GM19043 (cell line): ENCODE measurements around the gene ABCF2.

Experiments
- ATAC-seq: cut with Tn5 transposase; IDR thresholded peaks from one replicate; pipeline ENCODE4 v1.9.1; 2021; ENCODE audit warnings: low read depth; ENCODE audit not compliant: unreplicated experiment

The ABCF2 gene

GRCh38 chr7:151252961-151253711 is 26.1 kb upstream of the ABCF2 start:
- no peak for ATAC-seq

GRCh38 chr7:151252561-151252835 is 25.5 kb upstream of the ABCF2 start:
- ATAC-seq = no peak

- ATAC-seq = no peak
Measured at GRCh38 chr7:151251689-151252560, 24.9 kb upstream of the ABCF2 start.

GRCh38 chr7:151251328-151251688 is 24.3 kb upstream of the ABCF2 start:
- ATAC-seq = no peak

- no peak for ATAC-seq
Measured at GRCh38 chr7:151250181-151251132, 23.5 kb upstream of the ABCF2 start.

- ATAC-seq = no peak
Measured at GRCh38 chr7:151249732-151250072, 22.7 kb upstream of the ABCF2 start.

GRCh38 chr7:151249034-151249731 is 22.2 kb upstream of the ABCF2 start:
- ATAC-seq = no peak

- ATAC-seq = no peak
Measured at GRCh38 chr7:151248346-151249033, 21.5 kb upstream of the ABCF2 start, which contains the start of gene SMARCD3. Gene SMARCD3, minus strand, starts transcription at chr7:151248694. Its CDS starts 132 bp downstream, at chr7:151248562.

- ATAC-seq = no peak
Measured at GRCh38 chr7:151247611-151248345, 20.8 kb upstream of the ABCF2 start.

- ATAC-seq = no peak
Measured at GRCh38 chr7:151246851-151247580, 20.0 kb upstream of the ABCF2 start.

- ATAC-seq = no peak
Measured at GRCh38 chr7:151246102-151246850, 19.3 kb upstream of the ABCF2 start.

GRCh38 chr7:151245360-151246101 is 18.5 kb upstream of the ABCF2 start:
- no peak for ATAC-seq

GRCh38 chr7:151244841-151245346 is 17.9 kb upstream of the ABCF2 start:
- no peak for ATAC-seq

- no peak for ATAC-seq
Measured at GRCh38 chr7:151244196-151244840, 17.3 kb upstream of the ABCF2 start.

- ATAC-seq = no peak
Measured at GRCh38 chr7:151243408-151244195, 16.6 kb upstream of the ABCF2 start.

- ATAC-seq = no peak
Measured at GRCh38 chr7:151243045-151243349, 16.0 kb upstream of the ABCF2 start.
